Sciatic nerve (tissue), 2 donors: ENCODE measurements around the gene GAA. TPM values are rescaled to one million over a fixed set of nuclear protein-coding genes. Genes with fewer than 3 reads are reported as not detected.

Source experiments
- ATAC-seq: fragments of 200-7000 bp; cut with Tn5 transposase; one replicate; pipeline ENCODE4 v1.9.1; 2020; ENCODE audit warnings: mild to moderate bottlenecking, moderate library complexity
- DNase-seq: peaks from one replicate; pipeline ENCODE4 v3.0.0-alpha.2; 2020; ENCODE audit warnings: low spot score
- intact Hi-C: fragments of 100-400 bp; cut with DNase I; formaldehyde crosslinking; loops from one replicate; pipeline ENCODE4 v1.14.2; 2022
- total RNA-seq: library from RNA; stranded (reverse); fragmentation: NEBNext Ultra II Directional; extraction: Animal tissue kit (Norgen Biotek cat#: 25700); gene quantifications from one replicate; pipeline ENCODE4 v1.2.1, GENCODE V29; 2021
- donor health status: DM: no; HTN: no; CAD: no.
- donor health status: DM: no; HTN: no; CAD: no.

GAA gene
- total RNA-seq, 1 donor from 2014 or later: 60.7 TPM

DNA sequence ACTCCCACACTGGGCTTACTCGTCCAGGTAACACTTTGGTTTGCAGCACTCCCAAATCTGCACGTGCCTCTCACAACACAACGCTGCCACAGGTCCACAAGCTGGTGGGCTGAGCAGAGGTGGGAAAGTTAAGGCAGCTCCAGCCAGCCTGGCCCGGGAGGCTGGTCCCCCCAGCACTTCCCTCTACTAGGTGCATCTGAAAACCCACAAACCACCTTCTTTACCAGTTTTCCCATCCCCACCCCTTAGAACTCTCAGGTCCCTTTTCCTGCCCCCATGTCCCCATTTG lies 1.4 kb upstream of the GAA start:
- no peak for ATAC-seq
- no peak for DNase-seq
- intact Hi-C loops: no loop called here

DNA sequence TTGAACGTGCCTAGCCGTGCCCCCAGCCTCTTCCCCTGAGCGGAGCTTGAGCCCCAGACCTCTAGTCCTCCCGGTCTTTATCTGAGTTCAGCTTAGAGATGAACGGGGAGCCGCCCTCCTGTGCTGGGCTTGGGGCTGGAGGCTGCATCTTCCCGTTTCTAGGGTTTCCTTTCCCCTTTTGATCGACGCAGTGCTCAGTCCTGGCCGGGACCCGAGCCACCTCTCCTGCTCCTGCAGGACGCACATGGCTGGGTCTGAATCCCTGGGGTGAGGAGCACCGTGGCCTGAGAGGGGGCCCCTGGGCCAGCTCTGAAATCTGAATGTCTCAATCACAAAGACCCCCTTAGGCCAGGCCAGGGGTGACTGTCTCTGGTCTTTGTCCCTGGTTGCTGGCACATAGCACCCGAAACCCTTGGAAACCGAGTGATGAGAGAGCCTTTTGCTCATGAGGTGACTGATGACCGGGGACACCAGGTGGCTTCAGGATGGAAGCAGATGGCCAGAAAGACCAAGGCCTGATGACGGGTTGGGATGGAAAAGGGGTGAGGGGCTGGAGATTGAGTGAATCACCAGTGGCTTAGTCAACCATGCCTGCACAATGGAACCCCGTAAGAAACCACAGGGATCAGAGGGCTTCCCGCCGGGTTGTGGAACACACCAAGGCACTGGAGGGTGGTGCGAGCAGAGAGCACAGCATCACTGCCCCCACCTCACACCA lies 724 bp downstream of the GAA start:
- ATAC-seq (peak; percentile 16), DNase-seq (peak; percentile 64)
- intact Hi-C loops: no loop called here

DNA sequence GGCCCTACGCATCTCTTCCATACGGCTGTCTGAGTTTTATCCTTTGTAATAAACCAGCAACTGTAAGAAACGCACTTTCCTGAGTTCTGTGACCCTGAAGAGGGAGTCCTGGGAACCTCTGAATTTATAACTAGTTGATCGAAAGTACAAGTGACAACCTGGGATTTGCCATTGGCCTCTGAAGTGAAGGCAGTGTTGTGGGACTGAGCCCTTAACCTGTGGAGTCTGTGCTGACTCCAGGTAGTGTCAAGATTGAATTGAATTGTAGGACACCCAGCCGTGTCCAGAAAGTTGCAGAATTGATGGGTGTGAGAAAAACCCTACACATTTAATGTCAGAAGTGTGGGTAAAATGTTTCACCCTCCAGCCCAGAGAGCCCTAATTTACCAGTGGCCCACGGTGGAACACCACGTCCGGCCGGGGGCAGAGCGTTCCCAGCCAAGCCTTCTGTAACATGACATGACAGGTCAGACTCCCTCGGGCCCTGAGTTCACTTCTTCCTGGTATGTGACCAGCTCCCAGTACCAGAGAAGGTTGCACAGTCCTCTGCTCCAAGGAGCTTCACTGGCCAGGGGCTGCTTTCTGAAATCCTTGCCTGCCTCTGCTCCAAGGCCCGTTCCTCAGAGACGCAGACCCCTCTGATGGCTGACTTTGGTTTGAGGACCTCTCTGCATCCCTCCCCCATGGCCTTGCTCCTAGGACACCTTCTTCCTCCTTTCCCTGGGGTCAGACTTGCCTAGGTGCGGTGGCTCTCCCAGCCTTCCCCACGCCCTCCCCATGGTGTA lies 1.5 kb downstream of the GAA start:
- intact Hi-C loops: no loop called here
- no peak for DNase-seq
- no peak for ATAC-seq

GRCh38 chr17:80103449-80104085 lies 2.2 kb downstream of the GAA start:
- DNase-seq (no peak), ATAC-seq (no peak)
- intact Hi-C loops: no loop called here

- intact Hi-C loops: no loop called here
- no peak for DNase-seq
- ATAC-seq: no peak
Observed at GRCh38 chr17:80104321-80104955, 3.1 kb downstream of the GAA start.

DNA sequence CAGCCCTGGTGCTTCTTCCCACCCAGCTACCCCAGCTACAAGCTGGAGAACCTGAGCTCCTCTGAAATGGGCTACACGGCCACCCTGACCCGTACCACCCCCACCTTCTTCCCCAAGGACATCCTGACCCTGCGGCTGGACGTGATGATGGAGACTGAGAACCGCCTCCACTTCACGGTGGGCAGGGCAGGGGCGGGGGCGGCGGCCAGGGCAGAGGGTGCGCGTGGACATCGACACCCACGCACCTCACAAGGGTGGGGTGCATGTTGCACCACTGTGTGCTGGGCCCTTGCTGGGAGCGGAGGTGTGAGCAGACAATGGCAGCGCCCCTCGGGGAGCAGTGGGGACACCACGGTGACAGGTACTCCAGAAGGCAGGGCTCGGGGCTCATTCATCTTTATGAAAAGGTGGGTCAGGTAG lies 3.6 kb downstream of the GAA start:
- DNase-seq (peak; percentile 51), ATAC-seq (no peak)
- intact Hi-C loops: no loop called here

DNA sequence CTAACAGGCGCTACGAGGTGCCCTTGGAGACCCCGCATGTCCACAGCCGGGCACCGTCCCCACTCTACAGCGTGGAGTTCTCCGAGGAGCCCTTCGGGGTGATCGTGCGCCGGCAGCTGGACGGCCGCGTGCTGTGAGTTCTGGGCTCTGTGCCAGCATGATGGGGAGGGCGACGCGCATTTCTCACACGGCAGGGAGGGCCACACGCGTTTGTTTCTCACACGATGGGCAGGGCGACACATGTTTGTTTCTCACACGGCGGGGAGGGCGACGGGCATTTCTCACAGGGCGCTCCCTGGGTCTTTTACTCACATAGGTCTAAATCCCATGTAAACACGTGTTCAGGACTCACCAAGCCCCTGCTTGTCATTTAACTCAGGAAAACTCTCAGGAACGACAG lies 4.4 kb downstream of the GAA start:
- peak; percentile 62 for DNase-seq

DNA sequence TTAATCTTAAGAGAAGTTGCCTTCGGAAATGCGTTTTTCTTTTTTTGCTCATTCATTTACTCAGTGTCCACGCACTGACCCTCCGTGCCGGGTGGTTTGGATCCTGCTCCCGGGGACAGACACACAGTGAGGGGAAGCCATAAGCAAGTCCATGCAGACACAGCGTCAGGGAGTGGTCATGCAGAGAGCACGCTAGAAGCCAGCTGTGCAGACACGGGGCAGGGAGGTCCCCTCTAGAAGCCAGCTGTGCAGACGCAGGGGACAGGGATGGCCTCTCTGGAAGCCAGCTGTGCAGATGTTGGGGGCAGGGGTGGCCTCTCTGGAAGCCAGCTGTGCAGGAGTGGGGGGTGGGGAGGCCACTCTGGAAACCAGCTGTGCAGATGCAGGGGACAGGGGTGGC lies 4.8 kb downstream of the GAA start:
- intact Hi-C loops: no loop called here
- ATAC-seq (no peak), DNase-seq (peak; percentile 50)

More for the DNA sequence above, 4.4 kb downstream of the GAA start:
- intact Hi-C loops: no loop called here
- no peak for ATAC-seq

DNA sequence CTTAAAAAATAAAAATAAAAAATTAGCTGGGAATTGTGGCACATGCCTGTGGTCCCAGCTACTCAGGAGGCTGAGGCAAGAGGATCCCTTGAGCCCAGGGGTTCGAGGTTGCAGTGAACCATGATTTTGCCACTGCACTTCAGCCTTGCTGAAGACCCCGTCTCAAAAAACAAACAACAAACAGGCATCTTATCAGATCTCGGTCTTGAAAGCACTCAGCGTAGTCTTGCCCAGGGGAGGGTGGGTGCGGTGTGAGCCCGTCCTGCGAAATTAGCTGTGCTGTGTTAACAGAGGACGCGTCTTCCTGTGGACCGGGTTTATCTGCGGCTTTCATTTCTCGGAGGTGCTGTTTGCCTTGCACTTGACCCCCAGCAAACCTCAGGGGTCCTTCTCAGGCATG lies 5.4 kb downstream of the GAA start:
- DNase-seq (peak; percentile 45), ATAC-seq (no peak)
- intact Hi-C loops: no loop called here

- ATAC-seq: no peak
- intact Hi-C loops: no loop called here
- peak; percentile 57 for DNase-seq
Observed at GRCh38 chr17:80107231-80108021, 6.0 kb downstream of the GAA start.

DNA sequence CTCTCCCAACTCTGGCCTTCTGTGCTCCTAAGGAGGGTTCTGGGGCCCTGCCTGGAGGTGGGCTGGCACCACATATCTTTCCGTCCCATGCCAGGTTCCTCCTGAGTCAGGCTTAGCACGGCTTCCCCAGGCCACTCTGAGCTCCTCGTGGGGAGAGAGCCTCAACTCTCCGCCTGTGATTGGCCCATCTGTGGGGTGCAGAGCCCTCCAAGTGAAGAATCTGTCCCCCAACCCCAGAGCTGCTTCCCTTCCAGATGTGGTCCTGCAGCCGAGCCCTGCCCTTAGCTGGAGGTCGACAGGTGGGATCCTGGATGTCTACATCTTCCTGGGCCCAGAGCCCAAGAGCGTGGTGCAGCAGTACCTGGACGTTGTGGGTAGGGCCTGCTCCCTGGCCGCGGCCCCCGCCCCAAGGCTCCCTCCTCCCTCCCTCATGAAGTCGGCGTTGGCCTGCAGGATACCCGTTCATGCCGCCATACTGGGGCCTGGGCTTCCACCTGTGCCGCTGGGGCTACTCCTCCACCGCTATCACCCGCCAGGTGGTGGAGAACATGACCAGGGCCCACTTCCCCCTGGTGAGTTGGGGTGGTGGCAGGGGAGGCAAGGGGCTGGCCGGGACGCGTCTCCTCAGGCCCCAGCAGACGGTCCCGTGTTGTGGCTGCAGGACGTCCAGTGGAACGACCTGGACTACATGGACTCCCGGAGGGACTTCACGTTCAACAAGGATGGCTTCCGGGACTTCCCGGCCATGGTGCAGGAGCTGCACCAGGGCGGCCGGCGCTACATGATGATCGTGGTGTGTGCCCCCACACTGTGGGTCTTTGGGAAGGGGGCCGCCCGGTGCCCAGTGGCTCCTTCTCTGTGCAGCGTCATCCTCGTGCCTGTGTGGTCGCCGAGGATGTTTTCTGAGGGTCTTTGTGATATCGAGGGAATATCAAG lies 6.9 kb downstream of the GAA start:
- intact Hi-C loops: no loop called here
- DNase-seq: peak; percentile 48
- ATAC-seq: no peak

- intact Hi-C loops: no loop called here
- ATAC-seq (no peak), DNase-seq (peak; percentile 13)
Observed at GRCh38 chr17:80109066-80109660, 7.8 kb downstream of the GAA start.

DNA sequence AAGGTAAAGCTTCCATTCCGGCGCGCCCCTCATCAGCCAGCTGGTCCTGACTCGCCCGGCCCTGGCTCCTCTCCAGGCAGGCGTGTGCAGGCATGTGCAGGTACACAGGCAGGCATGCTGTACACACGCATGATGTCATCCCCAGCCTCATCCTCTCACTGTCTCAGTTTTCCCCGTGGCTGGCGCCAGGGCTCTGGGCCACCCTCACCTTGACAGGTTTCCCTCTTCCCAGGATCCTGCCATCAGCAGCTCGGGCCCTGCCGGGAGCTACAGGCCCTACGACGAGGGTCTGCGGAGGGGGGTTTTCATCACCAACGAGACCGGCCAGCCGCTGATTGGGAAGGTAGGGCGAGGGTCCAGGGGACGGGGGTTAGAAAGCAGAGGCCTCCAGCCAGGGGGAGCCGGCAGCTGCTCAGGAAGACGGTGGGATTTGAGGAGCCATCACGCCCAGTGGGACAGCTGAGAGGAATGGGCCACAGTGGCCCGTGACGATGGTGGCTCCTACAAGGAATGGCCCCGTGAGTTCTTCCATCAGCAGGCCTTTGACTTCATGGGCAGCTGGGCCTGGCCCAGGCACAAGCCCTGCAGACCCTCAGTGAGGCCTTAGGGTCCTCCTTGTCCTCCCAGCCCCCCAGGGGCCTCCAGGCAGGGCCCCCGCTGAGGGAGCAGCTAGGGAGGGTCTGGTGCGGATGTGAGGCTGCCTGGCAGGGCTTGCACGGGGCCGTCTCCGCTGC lies 8.5 kb downstream of the GAA start:
- DNase-seq (peak; percentile 49), ATAC-seq (no peak)
- intact Hi-C loops: no loop called here

GRCh38 chr17:80110447-80110812 lies 9.0 kb downstream of the GAA start:
- no peak for DNase-seq

DNA sequence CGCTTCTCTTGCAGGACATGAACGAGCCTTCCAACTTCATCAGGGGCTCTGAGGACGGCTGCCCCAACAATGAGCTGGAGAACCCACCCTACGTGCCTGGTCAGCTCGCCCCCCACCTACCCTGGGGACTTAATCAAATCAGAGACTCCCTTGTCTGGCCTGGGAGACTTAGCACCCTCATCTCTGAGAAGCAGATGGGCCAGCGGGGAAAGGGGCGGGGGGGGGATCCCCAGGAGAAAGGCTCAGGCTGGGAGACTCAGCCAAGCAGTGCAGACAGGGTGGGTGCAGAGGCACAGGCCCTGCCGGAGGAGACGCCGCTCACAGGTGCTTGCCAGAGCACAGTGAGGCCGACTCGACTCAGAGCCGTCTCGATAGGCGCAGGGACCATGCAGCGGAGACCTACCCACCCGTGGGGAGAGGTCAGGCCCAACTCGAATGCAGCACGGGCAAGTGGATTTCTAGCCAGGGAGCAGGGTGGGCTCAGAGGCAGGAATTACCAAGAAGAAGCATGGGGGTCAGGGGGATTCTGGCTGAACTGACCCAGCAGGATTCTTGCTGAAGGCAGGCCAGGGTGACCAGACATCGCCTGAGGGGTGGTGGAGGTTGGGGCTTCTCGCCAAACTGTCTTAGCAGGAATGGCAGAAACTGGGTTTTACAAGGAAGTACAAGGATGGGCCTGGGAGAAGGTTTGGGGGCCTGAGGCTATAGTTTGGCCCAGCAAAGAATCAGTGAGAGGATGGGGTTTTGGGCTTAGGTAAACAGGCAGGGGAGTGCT lies 9.7 kb downstream of the GAA start:
- DNase-seq (no peak), ATAC-seq (no peak)
- intact Hi-C loops: no loop called here

More at GRCh38 chr17:80110447-80110812, 9.0 kb downstream of the GAA start:
- no peak for ATAC-seq
- intact Hi-C loops: no loop called here

GRCh38 chr17:80111702-80112470 lies 10.5 kb downstream of the GAA start:
- DNase-seq: no peak
- ATAC-seq: no peak
- intact Hi-C loops: no loop called here
